Testis (tissue), 3 donors: ENCODE data around the gene SHC3. TPM values are rescaled to one million over a fixed set of nuclear protein-coding genes. Genes with fewer than 3 reads are reported as not detected.

Experiments used
- DNase-seq: peaks from one replicate; pipeline ENCODE4 v3.0.0-alpha.2; 2019
- H3K27ac ChIP-seq, 2 donors: fragments of 200-600 bp; sonication (generic); one replicate each; pipeline ENCODE4 v1.5.1; 2019
- H3K27me3 ChIP-seq: fragments of 200-600 bp; sonication (generic); one replicate; pipeline ENCODE4 v1.5.1; 2019
- H3K36me3 ChIP-seq: fragments of 200-600 bp; sonication (generic); one replicate; pipeline ENCODE4 v1.5.1; 2017; ENCODE audit warnings: low read depth; ENCODE audit errors: missing control alignments
- H3K4me1 ChIP-seq: fragments of 200-600 bp; sonication (generic); one replicate; pipeline ENCODE4 v1.5.1; 2019
- H3K4me3 ChIP-seq, 2 donors: fragments of 200-600 bp; sonication (generic); one replicate each; pipeline ENCODE4 v1.5.1; 2017 to 2019
- H3K9me3 ChIP-seq: fragments of 200-600 bp; sonication (generic); one replicate; pipeline ENCODE4 v1.5.1; 2017
- CTCF ChIP-seq, 3 experiments: fragments of 450-650 bp in 2 of 3; fragments of 200-600 bp in 1 of 3; sonication (generic) in 1 of 3; IDR thresholded peaks; one replicate each; pipeline ENCODE4 v1.5.1; 2016 to 2019; ENCODE audit warnings: antibody characterized with exemption in 3 of 3, mild to moderate bottlenecking in 2 of 3, moderate library complexity in 1 of 3
- POLR2A ChIP-seq: fragments of 450-650 bp; IDR thresholded peaks from one replicate; pipeline ENCODE4 v1.6.1; 2017; ENCODE audit warnings: antibody characterized with exemption, mild to moderate bottlenecking, moderate library complexity
- WGBS, 2 donors: methylation state at CpG; one replicate each; pipeline ENCODE4 v1.1.5; 2018; 5-methylcytosine and 5-hydroxymethylcytosine counted together
- intact Hi-C: fragments of 100-400 bp; cut with DNase I; formaldehyde crosslinking; loops from one replicate; pipeline ENCODE4 v1.15.1; 2023; ENCODE audit warnings: low total_unique reads
- polyA plus RNA-seq: library from polyadenylated mRNA; stranded (reverse); fragments of 350-450 nt; fragmentation: Illumina TruSeq; extraction: RNeasy Lipid Tissue Mini Kit (QIAGEN cat#74804); gene quantifications from one replicate; pipeline ENCODE4 v1.2.3, GENCODE V29; 2014; ENCODE audit warnings: low read depth, low replicate concordance; ENCODE audit not compliant: insufficient read depth
- total RNA-seq, 2 donors: library from RNA; depleted of rRNA; stranded (reverse); fragments of >200 nt; gene quantifications; one replicate each; pipeline ENCODE4 v1.2.3, GENCODE V29; 2016

Gene SHC3
- total and polyA plus RNA-seq, 3 donors from 2014 or later: 0.37 to 0.87 (median 0.82) TPM

- TF ChIP-seq POLR2A (no peak), CTCF (IDR thresholded peaks at IDR 0.05) (no peak)
- Histone ChIP-seq H3K4me3 (no peak overlapping the region), H3K36me3 (no peaks in the 10 kb centered on the region), H3K9me3 (no peaks in the 10 kb centered on the region), H3K27ac (no peak overlapping the region), H3K27me3 (no peaks in the 10 kb centered on the region), H3K4me1 (no peaks in the 10 kb centered on the region)
- intact Hi-C loops: no loop called here
- 74 to 87% methylated on average over 12 of the region's 12 CpGs for WGBS, 2 donors
- DNase-seq: peak; percentile 11
These were observed 205.2 kb downstream of the SHC3 start for GRCh38 chr9:88973281-88974045.

DNA sequence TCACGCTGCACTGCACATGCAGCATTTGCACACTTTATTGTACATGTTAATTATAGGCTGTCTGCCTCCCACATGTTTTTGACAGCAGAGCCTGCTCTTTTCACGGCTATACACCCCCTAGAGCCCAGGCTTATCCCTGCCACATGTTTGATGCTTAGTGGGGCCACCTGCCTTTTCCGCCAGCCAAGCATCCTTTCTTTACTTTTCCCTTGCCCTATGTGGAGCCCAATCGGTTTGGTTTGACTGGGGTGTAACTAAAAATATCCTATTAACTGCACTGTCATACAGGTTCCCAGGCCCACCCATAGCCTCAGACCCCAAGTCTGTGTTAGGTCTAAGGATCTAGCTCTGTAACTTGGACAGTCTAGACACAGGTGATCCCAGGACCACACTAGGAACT lies 206.2 kb downstream of the SHC3 start:
- WGBS, 2 donors: 75 to 77% methylated on average over 4 of the region's 4 CpGs
- Histone ChIP-seq H3K27ac (no peak overlapping the region), H3K4me3 (no peak overlapping the region), H3K9me3 (no peaks in the 10 kb centered on the region), H3K4me1 (no peaks in the 10 kb centered on the region), H3K36me3 (no peaks in the 10 kb centered on the region), H3K27me3 (no peaks in the 10 kb centered on the region)
- intact Hi-C loops: no loop called here
- TF ChIP-seq POLR2A (no peak), CTCF (IDR thresholded peaks at IDR 0.05) (no peak)
- DNase-seq: peak; percentile 3

DNA sequence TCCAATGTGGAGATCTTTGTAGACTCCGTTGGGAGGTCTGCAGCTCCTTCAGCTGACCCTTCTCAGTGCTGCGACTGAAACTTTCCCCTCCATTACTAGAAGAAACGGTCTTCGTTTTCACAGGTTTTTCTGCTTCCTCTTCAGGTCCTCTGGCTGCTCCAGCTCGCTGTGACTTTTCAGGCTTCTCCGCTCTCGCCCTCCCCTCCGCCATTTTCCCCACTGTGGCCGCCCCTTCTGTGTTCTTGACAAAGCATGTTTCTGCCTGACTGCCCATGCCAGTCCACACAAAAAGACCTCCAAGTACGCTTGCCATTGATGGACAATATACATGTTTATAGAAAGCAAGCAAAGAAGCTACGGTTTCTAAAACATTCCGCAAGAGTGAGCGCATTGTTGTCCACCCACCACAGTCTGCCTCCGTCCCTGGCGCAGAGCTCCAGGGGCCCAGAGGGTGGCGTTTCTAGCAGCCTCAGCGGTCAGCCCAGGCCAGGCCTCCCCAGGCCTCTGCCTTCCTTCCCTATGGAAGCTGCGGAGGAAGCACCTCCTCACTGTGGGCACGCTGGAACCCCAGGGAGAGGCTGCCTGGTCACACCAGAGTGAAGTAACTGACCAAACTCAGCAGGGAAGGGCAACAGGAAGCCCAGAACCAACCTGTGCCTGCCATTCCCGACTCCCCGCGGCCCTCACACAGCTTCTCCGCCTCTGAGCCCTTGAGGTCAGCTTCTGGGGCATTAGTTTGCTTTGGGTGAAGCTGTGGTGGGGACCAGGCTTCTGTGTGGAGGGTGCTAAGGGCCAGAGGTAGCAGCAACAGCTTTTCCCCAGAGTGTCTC lies 207.3 kb downstream of the SHC3 start:
- no peaks in the 10 kb centered on the region for H3K4me1 ChIP-seq
- intact Hi-C loops: no loop called here
- DNase-seq: peak; percentile 19
- no peaks in the 10 kb centered on the region for H3K27me3 ChIP-seq
- H3K27ac ChIP-seq: no peak overlapping the region
- 61 to 74% methylated on average over 22 to 23 of the region's 23 CpGs for WGBS, 2 donors
- peak overlapping the region in 1 of 2 donors; percentile 29 for H3K4me3 ChIP-seq
- no peaks in the 10 kb centered on the region for H3K9me3 ChIP-seq
- TF ChIP-seq POLR2A (no peak), CTCF (IDR thresholded peaks at IDR 0.05) (no peak)
- H3K36me3 ChIP-seq: no peaks in the 10 kb centered on the region

- TF ChIP-seq CTCF (IDR thresholded peaks at IDR 0.05): no peak
- TF ChIP-seq POLR2A: no peak
- no peak overlapping the region for H3K27ac ChIP-seq
- peak; percentile 12 for DNase-seq
- no peaks in the 10 kb centered on the region for H3K27me3 ChIP-seq
- no peaks in the 10 kb centered on the region for H3K4me1 ChIP-seq
- 71 to 72% methylated on average over 8 of the region's 8 CpGs for WGBS, 2 donors
- no peak overlapping the region for H3K4me3 ChIP-seq
- intact Hi-C loops: no loop called here
- no peaks in the 10 kb centered on the region for H3K36me3 ChIP-seq
- no peaks in the 10 kb centered on the region for H3K9me3 ChIP-seq
These were observed 208.8 kb downstream of the SHC3 start for GRCh38 chr9:88969646-88970373.
